ENCODE data around the gene RNF26.

GRCh38 chr11:119362741-119363080, 28.4 kb downstream of the RNF26 start:
- TF ChIP-seq, protein P1, sequence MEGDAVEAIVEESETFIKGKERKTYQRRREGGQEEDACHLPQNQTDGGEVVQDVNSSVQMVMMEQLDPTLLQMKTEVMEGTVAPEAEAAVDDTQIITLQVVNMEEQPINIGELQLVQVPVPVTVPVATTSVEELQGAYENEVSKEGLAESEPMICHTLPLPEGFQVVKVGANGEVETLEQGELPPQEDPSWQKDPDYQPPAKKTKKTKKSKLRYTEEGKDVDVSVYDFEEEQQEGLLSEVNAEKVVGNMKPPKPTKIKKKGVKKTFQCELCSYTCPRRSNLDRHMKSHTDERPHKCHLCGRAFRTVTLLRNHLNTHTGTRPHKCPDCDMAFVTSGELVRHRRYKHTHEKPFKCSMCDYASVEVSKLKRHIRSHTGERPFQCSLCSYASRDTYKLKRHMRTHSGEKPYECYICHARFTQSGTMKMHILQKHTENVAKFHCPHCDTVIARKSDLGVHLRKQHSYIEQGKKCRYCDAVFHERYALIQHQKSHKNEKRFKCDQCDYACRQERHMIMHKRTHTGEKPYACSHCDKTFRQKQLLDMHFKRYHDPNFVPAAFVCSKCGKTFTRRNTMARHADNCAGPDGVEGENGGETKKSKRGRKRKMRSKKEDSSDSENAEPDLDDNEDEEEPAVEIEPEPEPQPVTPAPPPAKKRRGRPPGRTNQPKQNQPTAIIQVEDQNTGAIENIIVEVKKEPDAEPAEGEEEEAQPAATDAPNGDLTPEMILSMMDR (conservative IDR thresholded peaks at IDR 0.05), result no peak
- TF ChIP-seq ZFX (IDR thresholded peaks at IDR 0.05), result no peak
